Measurements from ENCODE around the gene CARS2.

- TF ChIP-seq, protein P1, sequence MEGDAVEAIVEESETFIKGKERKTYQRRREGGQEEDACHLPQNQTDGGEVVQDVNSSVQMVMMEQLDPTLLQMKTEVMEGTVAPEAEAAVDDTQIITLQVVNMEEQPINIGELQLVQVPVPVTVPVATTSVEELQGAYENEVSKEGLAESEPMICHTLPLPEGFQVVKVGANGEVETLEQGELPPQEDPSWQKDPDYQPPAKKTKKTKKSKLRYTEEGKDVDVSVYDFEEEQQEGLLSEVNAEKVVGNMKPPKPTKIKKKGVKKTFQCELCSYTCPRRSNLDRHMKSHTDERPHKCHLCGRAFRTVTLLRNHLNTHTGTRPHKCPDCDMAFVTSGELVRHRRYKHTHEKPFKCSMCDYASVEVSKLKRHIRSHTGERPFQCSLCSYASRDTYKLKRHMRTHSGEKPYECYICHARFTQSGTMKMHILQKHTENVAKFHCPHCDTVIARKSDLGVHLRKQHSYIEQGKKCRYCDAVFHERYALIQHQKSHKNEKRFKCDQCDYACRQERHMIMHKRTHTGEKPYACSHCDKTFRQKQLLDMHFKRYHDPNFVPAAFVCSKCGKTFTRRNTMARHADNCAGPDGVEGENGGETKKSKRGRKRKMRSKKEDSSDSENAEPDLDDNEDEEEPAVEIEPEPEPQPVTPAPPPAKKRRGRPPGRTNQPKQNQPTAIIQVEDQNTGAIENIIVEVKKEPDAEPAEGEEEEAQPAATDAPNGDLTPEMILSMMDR (IDR thresholded peaks at IDR 0.05): no peak
- TF ChIP-seq, protein P2, sequence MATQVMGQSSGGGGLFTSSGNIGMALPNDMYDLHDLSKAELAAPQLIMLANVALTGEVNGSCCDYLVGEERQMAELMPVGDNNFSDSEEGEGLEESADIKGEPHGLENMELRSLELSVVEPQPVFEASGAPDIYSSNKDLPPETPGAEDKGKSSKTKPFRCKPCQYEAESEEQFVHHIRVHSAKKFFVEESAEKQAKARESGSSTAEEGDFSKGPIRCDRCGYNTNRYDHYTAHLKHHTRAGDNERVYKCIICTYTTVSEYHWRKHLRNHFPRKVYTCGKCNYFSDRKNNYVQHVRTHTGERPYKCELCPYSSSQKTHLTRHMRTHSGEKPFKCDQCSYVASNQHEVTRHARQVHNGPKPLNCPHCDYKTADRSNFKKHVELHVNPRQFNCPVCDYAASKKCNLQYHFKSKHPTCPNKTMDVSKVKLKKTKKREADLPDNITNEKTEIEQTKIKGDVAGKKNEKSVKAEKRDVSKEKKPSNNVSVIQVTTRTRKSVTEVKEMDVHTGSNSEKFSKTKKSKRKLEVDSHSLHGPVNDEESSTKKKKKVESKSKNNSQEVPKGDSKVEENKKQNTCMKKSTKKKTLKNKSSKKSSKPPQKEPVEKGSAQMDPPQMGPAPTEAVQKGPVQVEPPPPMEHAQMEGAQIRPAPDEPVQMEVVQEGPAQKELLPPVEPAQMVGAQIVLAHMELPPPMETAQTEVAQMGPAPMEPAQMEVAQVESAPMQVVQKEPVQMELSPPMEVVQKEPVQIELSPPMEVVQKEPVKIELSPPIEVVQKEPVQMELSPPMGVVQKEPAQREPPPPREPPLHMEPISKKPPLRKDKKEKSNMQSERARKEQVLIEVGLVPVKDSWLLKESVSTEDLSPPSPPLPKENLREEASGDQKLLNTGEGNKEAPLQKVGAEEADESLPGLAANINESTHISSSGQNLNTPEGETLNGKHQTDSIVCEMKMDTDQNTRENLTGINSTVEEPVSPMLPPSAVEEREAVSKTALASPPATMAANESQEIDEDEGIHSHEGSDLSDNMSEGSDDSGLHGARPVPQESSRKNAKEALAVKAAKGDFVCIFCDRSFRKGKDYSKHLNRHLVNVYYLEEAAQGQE (IDR thresholded peaks at IDR 0.05; ENCODE audit: insufficient read depth in 1 of 2, low read depth in 2 of 2, low read length in 1 of 2): no peak
Measured at GRCh38 chr13:110647365-110647737, 58.6 kb downstream of the CARS2 start.
